Cerebellar cortex (tissue), 1 donor: ENCODE data around the gene HTRA1.

Experiments used
- DNase-seq: peaks from one replicate; pipeline ENCODE4 v3.0.0-alpha.2; 2015; ENCODE audit warnings: low spot score

The HTRA1 gene

GRCh38 chr10:122495406-122496340, 34.3 kb downstream of the HTRA1 start:
- DNase-seq, result no peak

- no peak for DNase-seq
Measured at GRCh38 chr10:122497241-122497640, 35.9 kb downstream of the HTRA1 start.

GRCh38 chr10:122498521-122498920, 37.2 kb downstream of the HTRA1 start:
- DNase-seq, result no peak

- DNase-seq, result no peak
Measured at GRCh38 chr10:122499012-122499411, 37.7 kb downstream of the HTRA1 start.

GRCh38 chr10:122499491-122499941, 38.2 kb downstream of the HTRA1 start:
- no peak for DNase-seq

- DNase-seq, result no peak
Measured at GRCh38 chr10:122500194-122500593, 38.8 kb downstream of the HTRA1 start.

GRCh38 chr10:122500726-122501125, 39.4 kb downstream of the HTRA1 start:
- DNase-seq, result no peak

- DNase-seq, result no peak
Measured at GRCh38 chr10:122503012-122503411, 41.7 kb downstream of the HTRA1 start.

GRCh38 chr10:122503886-122504609, 42.7 kb downstream of the HTRA1 start:
- no peak for DNase-seq

- DNase-seq, result peak; percentile 16
Measured at GRCh38 chr10:122504610-122504950, 43.2 kb downstream of the HTRA1 start.

GRCh38 chr10:122505011-122505410, 43.7 kb downstream of the HTRA1 start:
- DNase-seq, result no peak

GRCh38 chr10:122505885-122506645, 44.7 kb downstream of the HTRA1 start:
- DNase-seq, result no peak

- DNase-seq, result no peak
Measured at GRCh38 chr10:122507616-122508015, 46.3 kb downstream of the HTRA1 start.

- DNase-seq, result no peak
Measured at GRCh38 chr10:122508021-122508420, 46.7 kb downstream of the HTRA1 start.

- DNase-seq, result no peak
Measured at GRCh38 chr10:122509323-122509722, 48.0 kb downstream of the HTRA1 start.

GRCh38 chr10:122510326-122510725, 49.0 kb downstream of the HTRA1 start:
- no peak for DNase-seq

- DNase-seq, result no peak
Measured at GRCh38 chr10:122510736-122511135, 49.4 kb downstream of the HTRA1 start.

- DNase-seq, result no peak
Measured at GRCh38 chr10:122513053-122513452, 51.7 kb downstream of the HTRA1 start.

GRCh38 chr10:122514045-122514840, 52.9 kb downstream of the HTRA1 start:
- DNase-seq, result no peak

- DNase-seq, result no peak
Measured at GRCh38 chr10:122515022-122515424, 53.7 kb downstream of the HTRA1 start.

GRCh38 chr10:122515588-122516231, 54.4 kb downstream of the HTRA1 start:
- DNase-seq, result no peak
